HG03439 (cell line): ENCODE data around the gene TSPAN19.
A peak's percentile ranks its signal among the peaks of the same experiment; 100 is the strongest.
"Not testable (repeated sequence)": the region's sequence is repeated elsewhere in the genome, so short reads cannot be mapped to it uniquely, and the experiment has no call there.

Source experiments
- ATAC-seq: cut with Tn5 transposase; IDR thresholded peaks from one replicate; pipeline ENCODE4 v1.9.1; 2021; ENCODE audit warnings: mild to moderate bottlenecking, moderate library complexity; ENCODE audit not compliant: unreplicated experiment

Gene TSPAN19

DNA sequence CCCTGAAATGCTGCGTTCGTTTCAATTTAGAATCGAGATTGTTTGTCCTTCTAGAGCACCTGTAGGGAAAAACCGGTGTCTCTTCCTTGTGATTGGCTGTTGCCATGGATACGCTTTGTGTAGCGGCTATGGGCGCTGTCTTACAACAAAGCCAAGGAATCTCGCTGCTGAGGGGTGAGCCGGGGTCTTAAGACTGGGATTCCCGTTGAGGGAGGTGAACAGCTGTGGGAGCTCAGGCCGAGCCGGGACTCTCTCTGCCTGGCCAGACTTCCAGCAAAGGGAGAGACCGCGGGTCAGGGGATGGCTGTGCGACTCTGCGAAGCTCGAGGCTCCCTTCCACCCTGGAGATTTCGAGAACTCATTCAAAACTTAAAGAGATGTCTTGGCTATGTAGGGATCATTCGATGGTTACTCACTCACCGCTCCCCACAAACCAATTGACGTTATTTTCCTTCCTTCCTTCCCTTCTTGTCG lies at the start of gene TSPAN19, which contains the start of gene LRRIQ1:
Gene TSPAN19 (minus strand): TSS at position 44 of the 474 bp plus-strand sequence. CDS start 6,331 bp downstream, outside the sequence.
Gene LRRIQ1 (plus strand): TSS at position 118 of the 474 bp plus-strand sequence. CDS start 1,826 bp downstream, outside the sequence.
- ATAC-seq: peak; percentile 92

- no peak for ATAC-seq
These were observed 49.0 kb upstream of the TSPAN19 start for GRCh38 chr12:85085066-85085465.

DNA sequence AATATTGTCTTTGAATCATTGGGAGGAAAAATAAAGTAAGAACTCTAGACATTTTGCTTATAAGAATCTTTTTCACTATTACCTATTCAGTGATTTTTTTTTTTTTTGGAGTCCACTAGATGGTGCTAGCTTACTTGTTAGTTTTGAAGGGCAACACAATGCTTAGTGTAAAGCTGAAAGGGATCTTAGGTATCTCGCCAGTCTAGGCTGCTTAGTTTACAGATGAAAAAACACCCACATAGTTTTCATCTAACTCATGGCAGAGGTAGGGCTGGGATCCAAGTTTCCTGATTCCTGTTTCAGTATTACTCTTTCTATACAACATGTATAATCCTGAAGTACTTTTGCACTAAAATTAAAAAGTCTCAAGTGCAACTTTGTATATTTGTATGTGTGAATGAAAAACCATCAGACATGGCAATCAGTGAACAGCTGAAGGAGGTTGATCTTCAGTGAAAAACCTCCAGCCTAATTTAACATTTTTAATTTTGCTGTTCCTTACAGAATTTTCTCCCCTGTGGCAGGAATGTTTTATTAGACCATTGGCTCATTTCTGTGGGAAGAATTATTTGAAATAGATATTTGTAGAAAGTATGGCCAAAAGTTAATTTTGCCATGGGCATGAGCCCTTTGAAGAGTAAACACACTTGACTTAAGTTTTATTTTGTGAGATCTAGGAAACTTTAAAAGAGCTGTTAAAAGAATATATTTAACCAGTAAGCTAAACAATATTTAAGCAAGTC lies 40.8 kb upstream of the TSPAN19 start:
- ATAC-seq: peak; percentile 86

DNA sequence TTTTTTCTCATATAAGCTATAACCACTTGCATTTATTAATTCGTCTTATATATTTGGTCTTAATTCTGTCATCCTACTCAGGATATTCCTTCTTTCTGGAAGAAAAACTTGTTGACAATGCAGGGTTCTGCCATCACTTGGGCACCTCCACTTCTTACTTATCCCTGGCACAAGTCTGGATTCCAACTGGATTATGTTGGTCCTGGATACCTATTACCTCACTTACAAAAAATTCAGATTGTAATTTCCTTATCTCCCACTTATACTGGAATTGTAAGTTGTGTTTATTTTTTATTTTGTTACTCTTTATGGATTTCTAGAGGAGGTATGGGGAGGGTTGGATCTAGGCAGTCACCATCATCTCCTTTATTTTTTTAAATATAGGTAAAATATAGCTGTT lies 36.7 kb upstream of the TSPAN19 start:
- ATAC-seq: no peak

DNA sequence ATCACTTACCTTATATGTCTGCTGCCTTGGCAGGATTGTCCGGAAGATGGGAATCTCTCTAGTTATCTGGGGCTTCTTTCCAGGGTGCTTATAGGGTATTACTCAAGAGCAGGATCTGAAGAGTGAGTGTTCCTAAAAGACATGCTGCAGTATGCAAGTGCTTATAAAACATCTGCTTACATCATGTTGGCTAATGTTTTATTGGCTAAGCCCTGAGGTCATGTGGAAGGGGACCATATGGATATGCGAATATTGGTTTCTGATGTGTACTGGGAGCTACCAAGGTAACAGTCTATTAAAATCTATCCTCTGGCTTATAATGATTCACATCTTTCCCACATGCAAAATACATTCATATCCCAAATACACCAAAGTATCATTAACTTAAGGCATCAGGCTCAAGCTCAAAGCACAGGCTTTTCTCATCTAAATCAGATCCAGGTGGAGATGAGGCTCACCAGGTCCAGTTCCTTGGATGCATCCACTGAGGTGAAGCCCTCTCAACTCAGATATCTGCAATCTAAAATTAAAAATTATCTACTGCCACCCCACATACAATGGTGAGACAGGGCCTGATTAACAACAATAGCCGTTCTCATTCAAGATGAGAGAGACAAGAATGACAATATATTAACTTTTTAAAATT lies 29.9 kb upstream of the TSPAN19 start:
- ATAC-seq: no peak

DNA sequence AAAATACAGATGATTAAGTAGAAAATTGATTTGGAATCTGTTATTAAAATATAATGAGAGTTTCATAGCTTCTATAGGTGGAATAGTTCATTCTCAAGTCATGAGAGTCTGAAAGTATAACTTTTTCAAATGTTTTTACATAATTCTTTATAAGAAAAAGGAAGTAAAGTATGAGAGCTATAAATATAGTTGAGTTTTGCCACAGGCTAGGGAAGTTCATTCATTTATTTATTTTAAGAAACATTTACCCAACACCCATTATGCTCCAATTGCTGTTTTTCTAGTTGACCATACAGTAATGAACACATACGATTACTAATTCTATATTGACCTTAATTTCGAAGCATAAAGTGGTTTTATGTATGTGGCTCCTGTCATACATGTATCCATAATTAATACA lies 24.8 kb upstream of the TSPAN19 start:
- ATAC-seq: no peak

DNA sequence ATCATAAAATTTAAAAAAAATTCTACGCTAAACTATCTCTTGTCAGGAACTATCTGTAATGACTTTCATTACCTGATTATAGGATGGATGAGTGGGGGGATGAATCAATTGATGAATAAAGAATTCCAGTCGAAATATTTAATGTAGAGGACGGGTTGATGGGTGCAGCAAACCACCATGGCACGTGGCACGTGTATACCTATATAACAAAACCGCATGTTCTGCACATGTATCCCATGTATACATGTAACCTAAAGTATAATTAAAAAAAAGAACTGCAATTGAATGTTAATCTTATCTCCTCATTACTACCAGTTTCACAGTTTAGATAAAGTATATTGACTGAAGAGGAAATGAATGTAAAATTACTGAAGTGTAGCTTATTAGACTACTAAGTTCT lies 23.5 kb upstream of the TSPAN19 start:
- no peak for ATAC-seq

GRCh38 chr12:85058339-85058738 lies 22.3 kb upstream of the TSPAN19 start:
- ATAC-seq: no peak

DNA sequence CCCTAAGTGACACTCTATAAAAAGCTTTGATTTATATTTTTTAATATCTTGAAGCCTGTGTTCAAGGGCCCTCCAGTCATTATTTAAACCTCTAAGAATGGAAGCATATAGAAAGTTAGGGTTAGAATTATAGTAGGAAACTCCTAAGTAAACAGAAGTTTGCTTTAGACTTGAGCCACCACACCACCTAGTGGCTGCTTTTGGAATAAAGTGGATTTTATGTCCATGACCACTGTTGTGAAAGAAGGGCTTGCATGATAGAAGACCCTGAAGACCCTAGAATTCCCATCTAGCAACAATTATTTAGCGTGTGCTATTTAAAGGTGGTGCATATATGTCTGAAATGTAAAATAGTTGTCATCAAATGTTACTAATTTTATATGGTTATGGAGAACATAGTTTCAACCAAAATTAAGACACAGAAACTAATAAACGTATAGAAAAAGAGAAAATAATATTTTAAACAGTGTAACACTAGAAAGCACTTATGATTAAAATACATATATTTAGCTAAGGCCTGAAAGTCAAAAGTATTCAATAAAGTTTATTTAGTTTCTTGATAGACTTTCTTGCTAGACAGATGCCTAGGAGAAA lies 21.4 kb upstream of the TSPAN19 start:
- peak; percentile 68 for ATAC-seq

DNA sequence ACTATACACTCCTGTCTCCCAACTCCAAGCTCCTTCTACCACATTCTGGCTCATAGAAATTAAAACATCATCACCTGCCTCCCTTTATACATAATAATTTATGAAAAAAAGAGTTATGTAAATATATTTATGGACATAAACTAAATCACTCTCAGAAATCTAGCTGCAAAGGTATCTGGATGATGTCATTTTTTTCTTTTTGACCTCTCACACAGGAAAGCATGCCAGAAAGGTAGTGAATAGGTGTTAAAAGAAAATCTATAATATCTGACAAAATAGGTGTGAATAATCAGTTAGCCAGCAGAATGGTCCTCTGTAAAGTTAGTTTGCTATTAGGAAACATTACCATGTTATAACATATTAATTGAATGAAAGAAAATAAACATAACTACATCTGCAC lies 7.8 kb upstream of the TSPAN19 start:
- no peak for ATAC-seq

- no peak for ATAC-seq
These were observed 5.3 kb upstream of the TSPAN19 start for GRCh38 chr12:85041395-85041794.

DNA sequence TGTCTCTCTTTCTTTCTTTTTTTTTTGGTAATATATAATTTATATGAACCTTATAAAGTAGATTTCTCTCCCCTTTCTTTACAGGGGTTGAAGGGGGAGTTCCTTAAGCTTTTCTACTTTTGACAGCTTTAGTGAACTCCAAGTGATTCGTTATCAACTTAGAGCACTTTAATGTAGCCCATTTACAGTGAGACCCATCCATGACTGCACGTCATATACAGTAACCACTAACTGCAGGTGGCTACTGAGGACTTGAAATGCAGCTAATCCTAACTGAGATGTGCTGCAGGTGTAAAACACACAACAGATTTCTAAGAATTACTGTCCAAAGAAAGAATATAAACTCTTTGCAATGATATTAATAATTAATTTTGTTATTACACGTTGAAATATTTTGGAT lies 656 bp upstream of the TSPAN19 start:
- no peak for ATAC-seq

DNA sequence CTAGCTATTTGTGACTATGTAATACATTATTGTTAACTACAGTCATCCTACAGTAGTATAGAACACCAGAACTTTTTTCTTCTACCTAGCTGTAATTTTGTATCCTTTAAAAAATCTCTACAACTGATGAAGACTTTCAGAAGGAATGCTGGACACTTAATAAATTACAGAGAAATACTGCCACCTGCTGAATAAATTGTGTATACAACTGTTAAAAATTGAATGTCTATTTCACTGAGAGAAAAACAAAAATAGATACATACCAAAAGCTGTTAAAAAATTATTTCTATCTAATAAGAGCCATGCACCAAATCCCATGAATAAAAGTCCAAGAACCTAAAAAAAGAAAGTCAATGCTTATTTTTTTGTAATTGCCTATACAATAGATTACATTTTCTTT lies 6.6 kb downstream of the TSPAN19 start:
- no peak for ATAC-seq

DNA sequence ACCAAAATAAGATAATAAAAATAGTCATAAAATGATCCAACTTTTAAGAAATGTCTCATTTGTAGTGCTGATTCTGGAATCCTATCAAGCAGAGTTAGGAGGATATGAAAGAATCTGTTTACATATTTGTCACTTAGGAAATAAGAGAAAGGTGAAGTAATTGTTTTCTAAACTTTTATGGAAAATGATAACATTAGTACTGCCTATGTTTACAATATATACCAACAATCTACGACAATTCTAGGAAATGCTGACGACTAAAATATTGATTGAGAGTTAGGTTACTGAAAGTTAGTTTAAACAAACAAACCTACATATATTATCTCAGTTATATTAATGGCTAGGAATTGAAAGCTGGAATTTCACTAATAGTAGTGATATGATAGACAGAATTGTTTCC lies 18.0 kb downstream of the TSPAN19 start:
- no peak for ATAC-seq

GRCh38 chr12:85017618-85018017 lies 18.5 kb downstream of the TSPAN19 start:
- ATAC-seq: no peak

DNA sequence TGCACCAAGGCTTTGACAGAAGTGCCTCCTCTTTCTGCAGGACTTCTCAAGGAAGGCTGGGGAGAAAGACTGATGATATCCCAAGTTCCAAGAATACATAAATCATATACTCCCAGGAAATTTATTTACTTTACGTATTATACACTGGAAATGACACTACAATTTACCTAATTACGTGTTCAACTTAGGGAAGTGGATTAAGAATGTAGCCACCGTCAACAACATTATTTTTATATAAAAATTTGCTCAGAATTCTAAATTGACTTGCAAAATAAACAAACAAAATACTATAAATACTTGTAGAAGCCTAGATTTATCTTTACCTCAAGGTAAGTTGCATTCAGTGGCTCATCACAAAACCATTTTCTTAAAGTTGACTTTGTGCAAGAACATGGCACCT lies 18.9 kb downstream of the TSPAN19 start:
- no peak for ATAC-seq

DNA sequence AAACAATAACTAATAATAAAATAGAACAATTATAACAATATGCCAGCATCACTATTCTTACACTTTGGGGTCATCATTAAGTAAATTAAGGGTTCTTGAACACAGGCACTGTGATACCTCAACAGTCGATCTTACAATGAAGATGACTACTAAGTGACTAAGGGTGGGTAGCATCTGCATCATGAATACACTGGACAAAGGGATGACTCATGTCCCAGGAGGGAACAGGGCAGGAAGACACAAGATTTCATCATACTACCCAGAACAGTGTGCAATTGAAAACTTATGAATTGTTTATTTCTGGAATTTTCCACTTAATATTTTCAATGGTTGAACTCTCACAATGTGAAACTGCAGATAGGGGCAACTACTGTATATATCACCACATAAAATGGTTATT lies 19.7 kb downstream of the TSPAN19 start:
- no peak for ATAC-seq

- no peak for ATAC-seq
These were observed 28.2 kb downstream of the TSPAN19 start for GRCh38 chr12:85007836-85008235.

DNA sequence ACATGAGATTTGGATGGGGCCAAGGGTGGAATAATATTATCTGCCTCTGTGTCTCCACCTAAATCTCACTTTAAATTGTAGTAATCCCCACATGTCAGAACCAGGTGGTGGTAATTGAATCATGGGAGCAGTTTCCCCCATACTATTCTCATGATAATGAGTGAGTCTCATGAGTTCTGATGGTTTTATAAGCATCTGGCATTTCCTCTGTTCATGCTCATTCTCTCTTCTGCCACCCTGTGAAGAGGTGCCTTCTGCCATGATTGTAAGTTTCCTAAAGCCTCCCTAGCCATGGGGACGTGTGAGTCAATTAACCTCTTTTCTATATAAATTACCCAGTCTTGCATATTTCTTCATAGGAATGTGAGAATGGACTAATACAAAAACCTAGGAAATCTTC lies 29.9 kb downstream of the TSPAN19 start:
- ATAC-seq: no peak

DNA sequence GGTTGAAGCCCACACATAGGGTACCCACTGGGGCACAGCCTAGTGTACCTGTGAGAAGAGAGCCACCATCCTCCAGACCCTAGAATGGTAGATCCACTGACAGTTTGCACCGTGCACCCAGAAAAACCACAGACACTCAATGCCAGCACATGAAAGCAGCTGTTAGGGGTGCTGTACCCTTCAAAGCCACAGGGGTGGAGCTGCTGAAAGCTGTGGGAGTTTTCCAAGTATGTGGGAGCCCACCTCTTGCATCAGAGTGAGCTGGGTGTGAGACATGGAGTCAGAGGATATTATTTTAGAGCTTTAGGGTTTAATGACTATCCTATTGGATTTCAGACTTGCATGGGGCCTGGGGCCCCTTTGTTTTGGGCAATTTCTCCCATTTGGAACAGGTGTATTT lies 30.5 kb downstream of the TSPAN19 start:
- no peak for ATAC-seq

DNA sequence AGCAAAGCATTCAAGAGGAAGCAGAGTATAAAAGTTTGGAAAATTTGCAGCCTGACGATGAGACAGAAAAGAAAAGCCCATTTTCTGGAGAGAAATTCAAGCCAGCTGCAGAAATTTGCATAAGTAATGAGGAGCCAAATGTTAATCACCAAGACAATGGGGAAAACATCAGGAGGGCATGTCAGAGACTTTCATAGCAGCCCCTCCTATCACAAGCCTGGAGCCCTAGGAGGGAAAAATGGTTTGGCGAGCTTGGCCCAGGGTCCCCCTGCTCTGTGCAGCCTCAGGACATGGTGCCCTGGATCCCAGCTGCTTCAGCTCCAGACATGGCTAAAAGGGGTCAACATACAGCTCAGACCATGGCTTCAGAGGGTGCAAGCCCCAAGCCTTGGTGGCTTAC lies 31.0 kb downstream of the TSPAN19 start:
- ATAC-seq: not testable (repeated sequence)

DNA sequence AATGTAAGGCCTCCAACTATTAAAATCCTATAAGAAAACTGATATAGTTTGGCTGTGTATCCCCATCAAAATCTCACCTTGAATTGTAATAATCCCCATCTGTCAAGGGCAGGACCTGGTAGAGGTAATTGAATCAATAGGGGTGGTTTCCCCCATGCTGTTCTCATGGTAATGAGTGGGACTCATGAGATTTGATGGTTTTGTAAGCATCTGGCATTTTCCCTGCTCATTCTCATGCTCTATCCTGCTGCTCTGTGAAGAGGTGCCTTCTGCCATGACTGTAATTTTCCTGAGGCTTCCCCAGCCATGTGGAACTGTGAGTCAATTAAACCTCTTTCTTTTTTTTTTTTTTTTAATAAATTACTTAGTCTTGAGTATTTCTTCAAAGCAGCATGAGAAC lies 31.9 kb downstream of the TSPAN19 start:
- no peak for ATAC-seq
